ENCODE data around the gene SSBP3.

The SSBP3 gene

GRCh38 chr1:54314696-54315095 is 91.5 kb downstream of the SSBP3 start:
- no peak for ATAC-seq
- TF ChIP-seq BACH2 (CRISPR knock-in tag; IDR thresholded peaks at IDR 0.05; ENCODE audit: borderline replicate concordance) (no peak), GLIS3 (CRISPR knock-in tag; IDR thresholded peaks at IDR 0.05) (no peak), ISL1 (CRISPR knock-in tag; IDR thresholded peaks at IDR 0.05) (no peak)

- ATAC-seq, result peak; percentile 87
- TF ChIP-seq OSR1 (CRISPR knock-in tag; IDR thresholded peaks at IDR 0.05) (no peak), TSHZ2 (CRISPR knock-in tag; IDR thresholded peaks at IDR 0.05) (no peak), ZC3H10 (CRISPR knock-in tag; IDR thresholded peaks at IDR 0.05) (no peak), RARB (CRISPR knock-in tag; IDR thresholded peaks at IDR 0.05) (no peak), ARNTL (CRISPR knock-in tag; IDR thresholded peaks at IDR 0.05; ENCODE audit: borderline replicate concordance, low read depth) (no peak), CSRNP3 (CRISPR knock-in tag; IDR thresholded peaks at IDR 0.05) (no peak), PPARA (CRISPR knock-in tag; IDR thresholded peaks at IDR 0.05; ENCODE audit: borderline replicate concordance) (no peak), BACH2 (CRISPR knock-in tag; IDR thresholded peaks at IDR 0.05; ENCODE audit: borderline replicate concordance) (no peak)
Measured at GRCh38 chr1:54312796-54313316, 93.3 kb downstream of the SSBP3 start.

- TF ChIP-seq ISL1 (CRISPR knock-in tag; IDR thresholded peaks at IDR 0.05), result no peak
- no peak for TF ChIP-seq ZFP30 (CRISPR knock-in tag; IDR thresholded peaks at IDR 0.05)
- TF ChIP-seq CREB5 (CRISPR knock-in tag; IDR thresholded peaks at IDR 0.05; ENCODE audit: low read depth), result no peak
- no peak for TF ChIP-seq ESRRG (CRISPR knock-in tag; IDR thresholded peaks at IDR 0.05)
- no peak for TF ChIP-seq ZFP3 (CRISPR knock-in tag; IDR thresholded peaks at IDR 0.05)
- no peak for TF ChIP-seq POU6F1 (CRISPR knock-in tag; IDR thresholded peaks at IDR 0.05; ENCODE audit: borderline replicate concordance, low read depth)
- no peak for TF ChIP-seq ZNF8 (CRISPR knock-in tag; IDR thresholded peaks at IDR 0.05)
- no peak for TF ChIP-seq SNAI2 (CRISPR knock-in tag; IDR thresholded peaks at IDR 0.05)
- no peak for TF ChIP-seq CSDC2 (CRISPR knock-in tag; IDR thresholded peaks at IDR 0.05)
- no peak for TF ChIP-seq RARB (CRISPR knock-in tag; IDR thresholded peaks at IDR 0.05)
- no peak; the same call in 1 of the 3 replicates for ATAC-seq
Measured at GRCh38 chr1:54311506-54311905, 94.7 kb downstream of the SSBP3 start.

GRCh38 chr1:54310439-54311328 is 95.5 kb downstream of the SSBP3 start:
- peak; percentile 59 for ATAC-seq
- TF ChIP-seq SNAI2 (CRISPR knock-in tag; IDR thresholded peaks at IDR 0.05), result no peak
- no peak for TF ChIP-seq CSRNP3 (CRISPR knock-in tag; IDR thresholded peaks at IDR 0.05)
- TF ChIP-seq ZFP30 (CRISPR knock-in tag; IDR thresholded peaks at IDR 0.05), result no peak
- TF ChIP-seq ARNTL (CRISPR knock-in tag; IDR thresholded peaks at IDR 0.05; ENCODE audit: borderline replicate concordance, low read depth), result no peak
- no peak for TF ChIP-seq ZNF8 (CRISPR knock-in tag; IDR thresholded peaks at IDR 0.05)
- no peak for TF ChIP-seq ISL1 (CRISPR knock-in tag; IDR thresholded peaks at IDR 0.05)

All from SK-N-SH treated with all-trans-retinoic acid at 6 μM for 48 hours (cell line).